ENCODE results near the gene PAK3. TPM values are rescaled to one million over a fixed set of nuclear protein-coding genes. Genes with fewer than 3 reads are reported as not detected.
A peak's percentile ranks its signal among the peaks of the same experiment; 100 is the strongest.

The PAK3 gene
- total and polyA plus RNA-seq, 8 donors = 0.29 to 18.7 (median 2.4) TPM

DNA sequence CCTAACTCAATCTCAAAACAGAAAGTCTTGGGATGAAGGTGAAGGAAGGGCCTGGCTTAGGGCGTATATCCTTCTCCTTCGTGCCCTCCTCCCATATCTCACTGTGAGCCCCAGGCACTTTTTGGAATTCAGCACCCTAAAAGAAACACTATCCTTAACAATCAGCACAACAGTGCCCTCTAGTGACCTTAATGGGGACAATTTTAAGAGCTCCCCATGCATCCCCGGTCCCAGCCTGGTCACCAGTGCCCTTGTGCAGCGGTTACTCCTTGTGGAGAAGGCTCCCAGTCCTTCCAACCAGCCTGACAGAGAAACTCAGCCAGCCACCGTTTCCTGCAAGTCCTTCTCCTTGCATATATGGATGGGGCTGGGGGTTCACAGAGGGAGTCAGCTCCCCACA is 4.2 kb downstream of the PAK3 start:
- Histone ChIP-seq H3K27ac (no peak overlapping the region), H3K9me3 (no peaks in the 10 kb centered on the region), H3K36me3 (no peaks in the 10 kb centered on the region), H3K4me3 (no peak overlapping the region), H3K4me1 (peaks cover 0 to 17% (median 0%) of the 10 kb centered on the region in 4 donors), H3K27me3 (peaks cover 0 to 20% (median 0%) of the 10 kb centered on the region in 3 donors)
- TF ChIP-seq, protein P1, sequence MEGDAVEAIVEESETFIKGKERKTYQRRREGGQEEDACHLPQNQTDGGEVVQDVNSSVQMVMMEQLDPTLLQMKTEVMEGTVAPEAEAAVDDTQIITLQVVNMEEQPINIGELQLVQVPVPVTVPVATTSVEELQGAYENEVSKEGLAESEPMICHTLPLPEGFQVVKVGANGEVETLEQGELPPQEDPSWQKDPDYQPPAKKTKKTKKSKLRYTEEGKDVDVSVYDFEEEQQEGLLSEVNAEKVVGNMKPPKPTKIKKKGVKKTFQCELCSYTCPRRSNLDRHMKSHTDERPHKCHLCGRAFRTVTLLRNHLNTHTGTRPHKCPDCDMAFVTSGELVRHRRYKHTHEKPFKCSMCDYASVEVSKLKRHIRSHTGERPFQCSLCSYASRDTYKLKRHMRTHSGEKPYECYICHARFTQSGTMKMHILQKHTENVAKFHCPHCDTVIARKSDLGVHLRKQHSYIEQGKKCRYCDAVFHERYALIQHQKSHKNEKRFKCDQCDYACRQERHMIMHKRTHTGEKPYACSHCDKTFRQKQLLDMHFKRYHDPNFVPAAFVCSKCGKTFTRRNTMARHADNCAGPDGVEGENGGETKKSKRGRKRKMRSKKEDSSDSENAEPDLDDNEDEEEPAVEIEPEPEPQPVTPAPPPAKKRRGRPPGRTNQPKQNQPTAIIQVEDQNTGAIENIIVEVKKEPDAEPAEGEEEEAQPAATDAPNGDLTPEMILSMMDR (IDR thresholded peaks at IDR 0.05) = peak in 3 of 7 experiments; percentile 15 to 23 (median 22)
- no peak for TF ChIP-seq POLR2AphosphoS5 (IDR thresholded peaks at IDR 0.05)
- DNase-seq = peak in 1 of 2 donors; percentile 66
- 10 to 30% (median 18%) methylated on average over 4 to 5 of the region's 5 CpGs for WGBS, 5 donors
- intact Hi-C loops (cut with DNase I; ENCODE audit: low total_unique reads) = no loop called here

DNA sequence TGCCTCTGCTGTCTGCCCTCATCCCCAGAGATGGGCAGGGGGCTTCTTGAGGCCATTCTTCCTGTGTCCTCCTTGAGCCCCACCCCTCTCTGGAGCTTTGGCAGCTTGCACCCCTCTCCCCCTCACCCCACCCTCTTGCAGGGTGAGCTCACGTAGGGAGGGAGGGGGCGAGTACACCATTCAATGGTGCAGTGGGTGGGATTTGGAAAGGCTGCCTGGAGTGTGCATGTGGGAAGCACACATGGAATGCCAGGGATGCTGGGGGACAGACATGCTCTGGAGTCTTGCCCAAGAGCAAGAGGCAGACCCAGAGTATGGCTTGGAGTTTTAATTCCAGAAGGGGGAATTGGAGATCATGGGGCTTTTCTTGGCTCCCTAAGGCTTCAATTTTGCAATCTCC is 5.6 kb downstream of the PAK3 start:
- intact Hi-C loops (cut with DNase I; ENCODE audit: low total_unique reads) = no loop called here
- peak in 1 of 2 donors; percentile 22 for DNase-seq
- Histone ChIP-seq H3K9me3 (no peaks in the 10 kb centered on the region), H3K4me1 (peaks cover 0 to 17% (median 0%) of the 10 kb centered on the region in 4 donors), H3K4me3 (no peak overlapping the region), H3K36me3 (no peaks in the 10 kb centered on the region), H3K27me3 (peaks cover 0 to 11% (median 0%) of the 10 kb centered on the region in 3 donors), H3K27ac (no peak overlapping the region)
- WGBS, 5 donors = 39 to 95% (median 54%) methylated on average over 2 of the region's 2 CpGs
- TF ChIP-seq EP300 (IDR thresholded peaks at IDR 0.05) (no peak), POLR2A (IDR thresholded peaks at IDR 0.05) (no peak), POLR2AphosphoS5 (IDR thresholded peaks at IDR 0.05) (no peak)
- TF ChIP-seq, protein P1 (IDR thresholded peaks at IDR 0.05) = no peak

DNA sequence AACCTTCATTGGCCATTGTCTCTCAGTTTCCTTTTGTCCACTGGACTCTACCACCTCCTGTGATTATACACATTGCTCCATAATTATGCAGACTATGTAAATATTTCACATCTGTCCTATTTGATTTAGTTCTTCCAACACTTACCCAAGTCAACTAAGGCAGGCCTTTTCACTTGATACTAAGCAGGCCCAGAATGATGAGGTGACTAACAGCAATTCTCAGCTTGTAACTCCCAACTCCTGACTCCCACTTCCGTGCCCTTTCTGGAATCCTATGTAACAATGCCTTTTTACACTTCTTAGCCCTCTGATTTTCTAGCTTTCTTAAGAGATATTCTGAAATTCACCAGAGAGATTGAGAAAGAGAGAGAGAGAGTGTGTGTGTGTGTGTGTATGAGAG is 6.6 kb downstream of the PAK3 start:
- 69 to 97% (median 81%) methylated on average over 1 of the region's 1 CpG for WGBS, 5 donors
- H3K36me3 ChIP-seq = no peaks in the 10 kb centered on the region
- H3K27me3 ChIP-seq = peaks cover 0 to 11% (median 0%) of the 10 kb centered on the region in 3 donors
- H3K27ac ChIP-seq = peak overlapping the region in 1 of 5 donors; percentile 32
- DNase-seq = no peak
- intact Hi-C loops (cut with DNase I; ENCODE audit: low total_unique reads) = no loop called here
- peaks cover 0 to 17% (median 0%) of the 10 kb centered on the region in 4 donors for H3K4me1 ChIP-seq
- H3K4me3 ChIP-seq = no peak overlapping the region
- TF ChIP-seq, protein P1 (IDR thresholded peaks at IDR 0.05) = no peak
- TF ChIP-seq POLR2AphosphoS5 (IDR thresholded peaks at IDR 0.05) (no peak), EP300 (IDR thresholded peaks at IDR 0.05) (no peak), POLR2A (IDR thresholded peaks at IDR 0.05) (no peak)
- no peaks in the 10 kb centered on the region for H3K9me3 ChIP-seq

DNA sequence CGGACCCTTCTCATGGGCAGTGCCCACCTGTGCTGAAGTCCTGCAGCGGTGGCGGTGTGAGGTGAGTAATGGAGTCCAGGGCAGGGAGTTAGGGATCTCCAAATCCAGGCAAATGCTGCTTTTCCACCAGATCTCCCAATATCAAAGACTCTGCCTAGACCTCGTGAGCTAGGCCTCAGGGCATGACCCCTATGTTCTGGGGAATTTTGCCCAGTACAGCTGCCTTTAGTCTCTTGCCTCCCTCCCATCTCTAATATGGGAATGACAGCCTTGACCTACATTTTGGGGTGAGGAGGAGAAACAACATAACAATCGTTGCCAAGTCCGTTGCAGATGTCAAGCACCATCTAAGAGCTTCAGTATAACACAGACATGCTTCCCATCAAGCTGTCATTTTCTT is 7.3 kb downstream of the PAK3 start:
- peak overlapping the region in 1 of 5 donors; percentile 32 for H3K27ac ChIP-seq
- H3K4me1 ChIP-seq = peaks cover 0 to 17% (median 0%) of the 10 kb centered on the region in 4 donors
- no peaks in the 10 kb centered on the region for H3K36me3 ChIP-seq
- H3K9me3 ChIP-seq = no peaks in the 10 kb centered on the region
- H3K27me3 ChIP-seq = peaks cover 0 to 11% (median 0%) of the 10 kb centered on the region in 3 donors
- no peak overlapping the region for H3K4me3 ChIP-seq
- no peak for DNase-seq
- TF ChIP-seq POLR2AphosphoS5 (IDR thresholded peaks at IDR 0.05) (no peak), EP300 (IDR thresholded peaks at IDR 0.05) (no peak), POLR2A (IDR thresholded peaks at IDR 0.05) (no peak)
- TF ChIP-seq, protein P1 (IDR thresholded peaks at IDR 0.05) = no peak
- intact Hi-C loops (cut with DNase I; ENCODE audit: low total_unique reads) = no loop called here
- WGBS, 5 donors = 53 to 85% (median 73%) methylated on average over 1 to 6 of the region's 6 CpGs

All from stomach (tissue), 9 donors.